SK-N-SH (cell line): ENCODE measurements around the gene PRKCQ. TPM values are rescaled to one million over a fixed set of nuclear protein-coding genes. Genes with fewer than 3 reads are reported as not detected.

Experiments
- CTCF ChIA-PET: fragments of 300-600, 350-600 bp; formaldehyde crosslinking; extraction: SDS; loops from one replicate; lab custom pipeline; 2021; lab: Yijun Ruan, JAX
- POLR2A ChIA-PET: fragments of 350-600 bp; sonication (Branson Sonifier 250); formaldehyde crosslinking; extraction: SDS; loops from one replicate; lab custom pipeline; 2020; ENCODE audit warnings: antibody characterized with exemption, inconsistent platforms; lab: Yijun Ruan, JAX
- DNase-seq: peaks from one replicate; pipeline ENCODE4 v3.0.0; 2012
- H2AFZ ChIP-seq: fragments of 200-600 bp; sonication (generic); 2 replicates; pipeline ENCODE4 v1.8.1; 2016; ENCODE audit warnings: antibody characterized with exemption, mild to moderate bottlenecking, low read depth
- H3F3A ChIP-seq: fragments of 200-600 bp; sonication (generic); replicated peaks from 2 replicates; pipeline ENCODE3; 2016; ENCODE audit warnings: antibody characterized with exemption, mild to moderate bottlenecking; ENCODE audit not compliant: insufficient read depth
- H3K27ac ChIP-seq, 2 experiments: fragments of 200-500 bp in 1 of 2; fragments of 200-600 bp in 1 of 2; sonication (Bioruptor generic) in 1 of 2; sonication (generic), shearing (Covaris generic) in 1 of 2; 2 replicates each; pipeline versions ENCODE4 v1.5.1 to v1.6.1; 2014 to 2016; ENCODE audit warnings: low read depth in 2 of 2, inconsistent platforms in 1 of 2, low read length in 1 of 2, mild to moderate bottlenecking in 1 of 2, mixed read lengths in 1 of 2
- H3K27me3 ChIP-seq: fragments of 200-600 bp; sonication (generic), shearing (Covaris generic); 2 replicates; pipeline ENCODE4 v1.6.1; 2016; ENCODE audit warnings: mixed run types; ENCODE audit not compliant: insufficient read depth
- H3K36me3 ChIP-seq, 2 experiments: fragments of 200-500 bp in 1 of 2; fragments of 200-600 bp in 1 of 2; sonication (Bioruptor generic) in 1 of 2; sonication (generic) in 1 of 2; replicated peaks in 1 of 2; 2 replicates each; pipeline versions ENCODE3 to v1.5.1; 2014 to 2016; ENCODE audit warnings: low read length in 1 of 2, mild to moderate bottlenecking in 1 of 2; ENCODE audit not compliant: insufficient read depth in 2 of 2, control insufficient read depth in 1 of 2
- H3K4me1 ChIP-seq, 2 experiments: fragments of 200-500 bp in 1 of 2; fragments of 200-600 bp in 1 of 2; sonication (Bioruptor generic) in 1 of 2; sonication (generic), shearing (Covaris generic) in 1 of 2; 2 replicates each; pipeline versions ENCODE4 v1.5.1 to v1.6.1; 2014 to 2016; ENCODE audit warnings: low read depth in 1 of 2, low read length in 1 of 2, mixed run types in 1 of 2; ENCODE audit not compliant: insufficient read depth in 2 of 2, control insufficient read depth in 1 of 2
- H3K4me2 ChIP-seq: fragments of 200-600 bp; sonication (generic), shearing (Covaris generic); 2 replicates; pipeline ENCODE4 v1.6.1; 2017; ENCODE audit warnings: mixed run types
- H3K4me3 ChIP-seq, 2 experiments: fragments of 200-500 bp in 1 of 2; fragments of 200-600 bp in 1 of 2; sonication (Bioruptor generic) in 1 of 2; sonication (generic), shearing (Covaris generic) in 1 of 2; 2 replicates each; pipeline versions ENCODE4 v1.5.1 to v1.8.1; 2014 to 2016; ENCODE audit warnings: low read depth in 2 of 2, inconsistent platforms in 1 of 2, low read length in 1 of 2, mild to moderate bottlenecking in 1 of 2, mixed read lengths in 1 of 2, moderate library complexity in 1 of 2
- H3K79me2 ChIP-seq: fragments of 200-600 bp; sonication (generic); 2 replicates; pipeline ENCODE4 v1.8.1; 2017; ENCODE audit warnings: mild to moderate bottlenecking; ENCODE audit not compliant: insufficient read depth
- H3K9ac ChIP-seq: fragments of 200-600 bp; sonication (generic); 2 replicates; pipeline ENCODE4 v1.6.1; 2017; ENCODE audit warnings: mixed run types
- H3K9me2 ChIP-seq: fragments of 200-600 bp; sonication (generic); 2 replicates; pipeline ENCODE4 v1.6.1; 2017; ENCODE audit warnings: mixed run types
- H3K9me3 ChIP-seq: fragments of 200-600 bp; sonication (generic); 2 replicates; pipeline ENCODE4 v1.6.1; 2017; ENCODE audit warnings: mixed run types, mild to moderate bottlenecking, moderate library complexity
- H4K20me1 ChIP-seq: fragments of 200-600 bp; sonication (generic); 2 replicates; pipeline ENCODE4 v1.6.1; 2017; ENCODE audit warnings: mild to moderate bottlenecking, mixed run types; ENCODE audit not compliant: insufficient read depth
- CHD2 ChIP-seq: fragments of 150-350 bp; IDR thresholded peaks from 2 replicates; pipeline ENCODE4 v1.6.1; 2018; ENCODE audit warnings: low read length; ENCODE audit not compliant: partially characterized antibody
- FOXM1 ChIP-seq: IDR thresholded peaks from 2 replicates; pipeline ENCODE4 v1.4.0; 2012; ENCODE audit warnings: low read depth, mild to moderate bottlenecking
- MEF2A ChIP-seq: IDR thresholded peaks from 2 replicates; pipeline ENCODE4 v1.4.0; 2012; ENCODE audit warnings: low read depth, borderline replicate concordance
- NRF1 ChIP-seq: IDR thresholded peaks from 2 replicates; pipeline ENCODE4 v1.6.1; 2012; ENCODE audit warnings: low read depth, mild to moderate bottlenecking, low read length
- PBX3 ChIP-seq: IDR thresholded peaks from 2 replicates; pipeline ENCODE4; 2012
- RFX5 ChIP-seq: IDR thresholded peaks from 2 replicates; pipeline ENCODE4 v1.6.1; 2012; ENCODE audit warnings: mild to moderate bottlenecking, improper control_type of control experiment, low read length
- SMC3 ChIP-seq: IDR thresholded peaks from 2 replicates; pipeline ENCODE4 v1.6.1; 2012; ENCODE audit warnings: low read depth, low read length, improper control_type of control experiment
- USF1 ChIP-seq: IDR thresholded peaks from 2 replicates; pipeline ENCODE4 v1.4.0; 2012; ENCODE audit warnings: low read depth, borderline replicate concordance
- YY1 ChIP-seq: IDR thresholded peaks from 2 replicates; pipeline ENCODE4 v1.4.0; 2012; ENCODE audit warnings: low read depth, mild to moderate bottlenecking
- WGBS: methylation state at CpG from one replicate; pipeline ENCODE4 v1.1.6; 2017; ENCODE audit warnings: low lambda C conversion rate; 5-methylcytosine and 5-hydroxymethylcytosine counted together
- polyA plus RNA-seq, 3 experiments: library from polyadenylated mRNA; depleted of rRNA; stranded (reverse); fragments of >200 nt; gene quantifications; 2 replicates each; pipeline ENCODE4 v1.2.3, GENCODE V29; 2012
- TF ChIP-seq, protein P1 (sequence below): fragments of 150-350 bp; IDR thresholded peaks from 2 replicates; pipeline ENCODE4 v1.6.1; 2016; ENCODE audit warnings: mild to moderate bottlenecking, low read depth, low read length
- TF ChIP-seq, protein P2 (sequence below): fragments of 200-600 bp; sonication (generic); IDR thresholded peaks from 2 replicates; pipeline ENCODE4 v1.6.1; 2017; ENCODE audit warnings: antibody characterized with exemption, mild to moderate bottlenecking, moderate library complexity
- TF ChIP-seq, protein P3 (sequence below): fragments of 150-350 bp; IDR thresholded peaks from 2 replicates; pipeline ENCODE4 v1.6.1; 2017; ENCODE audit warnings: antibody characterized with exemption, low read length, low read depth, borderline replicate concordance

The PRKCQ gene
- polyA plus RNA-seq, 1 of the 3 experiments (the other 2 are of a cell fraction), result 0.18 TPM

- CTCF ChIA-PET, result no interaction called here
- Histone ChIP-seq H3K9me2 (no peaks in the 10 kb centered on the region), H2AFZ (no peak overlapping the region), H3K27me3 (no peaks in the 10 kb centered on the region), H3F3A (no peaks in the 10 kb centered on the region), H4K20me1 (no peaks in the 10 kb centered on the region), H3K36me3 (no peaks in the 10 kb centered on the region), H3K79me2 (no peaks in the 10 kb centered on the region), H3K4me3 (no peak overlapping the region), H3K4me2 (no peak overlapping the region), H3K27ac (no peak overlapping the region), H3K9me3 (no peaks in the 10 kb centered on the region), H3K4me1 (no peaks in the 10 kb centered on the region), H3K9ac (no peak overlapping the region)
- no peak for DNase-seq
- WGBS, result 47% methylated on average over 9 of the region's 9 CpGs
- TF ChIP-seq FOXM1 (no peak), RFX5 (no peak)
- TF ChIP-seq, protein P1, sequence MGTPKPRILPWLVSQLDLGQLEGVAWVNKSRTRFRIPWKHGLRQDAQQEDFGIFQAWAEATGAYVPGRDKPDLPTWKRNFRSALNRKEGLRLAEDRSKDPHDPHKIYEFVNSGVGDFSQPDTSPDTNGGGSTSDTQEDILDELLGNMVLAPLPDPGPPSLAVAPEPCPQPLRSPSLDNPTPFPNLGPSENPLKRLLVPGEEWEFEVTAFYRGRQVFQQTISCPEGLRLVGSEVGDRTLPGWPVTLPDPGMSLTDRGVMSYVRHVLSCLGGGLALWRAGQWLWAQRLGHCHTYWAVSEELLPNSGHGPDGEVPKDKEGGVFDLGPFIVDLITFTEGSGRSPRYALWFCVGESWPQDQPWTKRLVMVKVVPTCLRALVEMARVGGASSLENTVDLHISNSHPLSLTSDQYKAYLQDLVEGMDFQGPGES, result no peak
- POLR2A ChIA-PET, result no interaction called here
Observed at GRCh38 chr10:6542999-6543430, 37.1 kb downstream of the PRKCQ start.

DNA sequence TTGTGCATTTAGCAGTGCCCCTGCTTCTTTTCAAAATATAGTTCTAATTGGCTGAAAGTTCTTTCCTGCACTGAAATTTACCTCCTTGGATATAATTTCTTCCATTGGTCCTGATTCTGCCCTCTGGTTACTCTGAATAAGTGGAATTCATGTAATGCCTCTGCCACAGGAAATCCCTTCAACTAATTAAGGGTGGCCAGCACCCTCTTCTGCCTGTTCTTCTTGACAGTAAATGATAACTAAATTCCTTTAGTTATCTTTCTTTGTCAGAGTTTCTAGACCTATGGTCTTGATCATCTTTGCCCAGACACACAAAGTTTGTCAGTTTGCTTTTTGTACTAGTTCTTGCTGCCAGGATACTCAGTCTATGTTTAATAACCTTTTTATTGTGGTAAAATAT is 40.2 kb downstream of the PRKCQ start:
- no peak for DNase-seq
- POLR2A ChIA-PET, result no interaction called here
- H3K27me3 ChIP-seq, result no peaks in the 10 kb centered on the region; the same call in 1 of the 2 replicates
- H3K4me3 ChIP-seq, result no peak overlapping the region
- H3K27ac ChIP-seq, result no peak overlapping the region
- TF ChIP-seq MEF2A (no peak), USF1 (no peak), NRF1 (no peak), YY1 (no peak), CHD2 (no peak), SMC3 (no peak), PBX3 (no peak)
- TF ChIP-seq, protein P2, sequence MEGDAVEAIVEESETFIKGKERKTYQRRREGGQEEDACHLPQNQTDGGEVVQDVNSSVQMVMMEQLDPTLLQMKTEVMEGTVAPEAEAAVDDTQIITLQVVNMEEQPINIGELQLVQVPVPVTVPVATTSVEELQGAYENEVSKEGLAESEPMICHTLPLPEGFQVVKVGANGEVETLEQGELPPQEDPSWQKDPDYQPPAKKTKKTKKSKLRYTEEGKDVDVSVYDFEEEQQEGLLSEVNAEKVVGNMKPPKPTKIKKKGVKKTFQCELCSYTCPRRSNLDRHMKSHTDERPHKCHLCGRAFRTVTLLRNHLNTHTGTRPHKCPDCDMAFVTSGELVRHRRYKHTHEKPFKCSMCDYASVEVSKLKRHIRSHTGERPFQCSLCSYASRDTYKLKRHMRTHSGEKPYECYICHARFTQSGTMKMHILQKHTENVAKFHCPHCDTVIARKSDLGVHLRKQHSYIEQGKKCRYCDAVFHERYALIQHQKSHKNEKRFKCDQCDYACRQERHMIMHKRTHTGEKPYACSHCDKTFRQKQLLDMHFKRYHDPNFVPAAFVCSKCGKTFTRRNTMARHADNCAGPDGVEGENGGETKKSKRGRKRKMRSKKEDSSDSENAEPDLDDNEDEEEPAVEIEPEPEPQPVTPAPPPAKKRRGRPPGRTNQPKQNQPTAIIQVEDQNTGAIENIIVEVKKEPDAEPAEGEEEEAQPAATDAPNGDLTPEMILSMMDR, result no peak
- TF ChIP-seq, protein P3, sequence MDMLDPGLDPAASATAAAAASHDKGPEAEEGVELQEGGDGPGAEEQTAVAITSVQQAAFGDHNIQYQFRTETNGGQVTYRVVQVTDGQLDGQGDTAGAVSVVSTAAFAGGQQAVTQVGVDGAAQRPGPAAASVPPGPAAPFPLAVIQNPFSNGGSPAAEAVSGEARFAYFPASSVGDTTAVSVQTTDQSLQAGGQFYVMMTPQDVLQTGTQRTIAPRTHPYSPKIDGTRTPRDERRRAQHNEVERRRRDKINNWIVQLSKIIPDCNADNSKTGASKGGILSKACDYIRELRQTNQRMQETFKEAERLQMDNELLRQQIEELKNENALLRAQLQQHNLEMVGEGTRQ, result no peak
- TF ChIP-seq, all 33 proteins: peak for 0
- Histone ChIP-seq H3K4me2 (no peak overlapping the region), H3K9me2 (no peaks in the 10 kb centered on the region), H3K4me1 (no peaks in the 10 kb centered on the region), H3K36me3 (no peaks in the 10 kb centered on the region), H2AFZ (no peak overlapping the region), H3K79me2 (no peaks in the 10 kb centered on the region), H3K9ac (no peak overlapping the region), H3K9me3 (no peaks in the 10 kb centered on the region), H3F3A (no peaks in the 10 kb centered on the region), H4K20me1 (no peaks in the 10 kb centered on the region)
- CTCF ChIA-PET, result no interaction called here
